Measurements from ENCODE around the gene SSX2.
"Not testable (repeated sequence)": the region's sequence is repeated elsewhere in the genome, so short reads cannot be mapped to it uniquely, and the experiment has no call there.

GRCh38 chrX:52692034-52692433, 14.9 kb downstream of the SSX2 start:
- TF ChIP-seq CTCF (IDR thresholded peaks at IDR 0.05; ENCODE audit: insufficient read depth, low read length, poor library complexity, severe bottlenecking); EZH2phosphoT487 (conservative IDR thresholded peaks at IDR 0.05; ENCODE audit: low read length): not testable (repeated sequence)

Data from SU-DHL-6 (cell line).